PFSK-1 (cell line): ENCODE results near the gene PCNT.

ENCODE experiments used
- POLR2AphosphoS5 ChIP-seq: IDR thresholded peaks from 2 replicates; pipeline ENCODE4 v1.6.1; 2012; ENCODE audit warnings: low read depth, mild to moderate bottlenecking, control low read depth, low read length, moderate library complexity
- REST ChIP-seq, 2 experiments: IDR thresholded peaks; 2 replicates each; pipeline versions ENCODE4 v1.6.1 to v1.8.0; 2011 to 2012; ENCODE audit warnings: low read depth in 2 of 2, low read length in 2 of 2, control low read depth in 1 of 2, inconsistent platforms in 1 of 2, mild to moderate bottlenecking in 1 of 2, moderate library complexity in 1 of 2; ENCODE audit not compliant: insufficient read depth in 1 of 2

DNA sequence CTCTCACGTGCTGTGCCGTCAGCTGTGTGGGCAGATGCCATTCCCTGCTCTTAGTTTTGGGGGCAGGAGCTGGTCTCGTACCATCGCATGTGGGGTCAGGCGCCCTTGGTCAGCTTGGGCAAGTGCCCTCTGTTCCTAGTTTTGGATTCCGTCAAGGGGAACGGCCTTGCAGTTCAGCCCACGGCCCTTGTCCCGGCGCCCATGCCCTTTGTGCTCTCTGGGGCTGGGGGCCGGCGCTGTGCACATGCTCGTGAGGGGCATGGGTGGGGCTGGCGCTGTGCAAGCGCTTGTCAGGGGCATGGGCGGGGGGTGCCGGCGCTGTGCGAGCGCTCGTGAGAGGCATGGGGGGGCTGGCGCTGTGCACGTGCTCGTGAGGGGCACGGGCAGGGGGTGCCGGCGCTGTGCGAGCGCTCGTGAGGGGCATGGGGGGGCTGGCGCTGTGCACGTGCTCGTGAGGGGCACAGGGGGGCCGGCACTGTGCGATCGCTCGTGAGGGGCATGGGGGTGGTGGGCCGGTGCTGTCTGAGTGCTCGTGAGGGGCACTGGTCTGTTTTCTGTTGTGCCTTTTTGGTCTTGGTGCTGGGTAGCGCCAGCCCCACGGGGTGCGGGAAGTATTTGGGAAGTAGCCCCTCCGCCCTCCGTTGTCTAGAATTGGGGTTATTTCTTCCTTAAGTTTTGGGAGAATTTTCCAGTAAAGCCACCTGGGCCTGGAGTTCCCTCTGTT, 105.2 kb downstream of the PCNT start:
- TF ChIP-seq POLR2AphosphoS5 (no peak), REST (IDR thresholded peaks at IDR 0.05; ENCODE audit: insufficient read depth in 1 of 2, low read depth in 2 of 2, low read length in 2 of 2) (no peak)
